PFSK-1 (cell line): ENCODE measurements around the gene SHROOM1.
A peak's percentile ranks its signal among the peaks of the same experiment; 100 is the strongest.

Experiments
- FOXP2 ChIP-seq: optimal IDR thresholded peaks from 2 replicates; pipeline ENCODE3; 2011; ENCODE audit warnings: borderline replicate concordance, control low read depth, inconsistent platforms; ENCODE audit not compliant: insufficient read depth; ENCODE audit errors: extremely low read length, extremely low read depth
- POLR2AphosphoS5 ChIP-seq: IDR thresholded peaks from 2 replicates; pipeline ENCODE4 v1.6.1; 2012; ENCODE audit warnings: low read depth, mild to moderate bottlenecking, control low read depth, low read length, moderate library complexity
- REST ChIP-seq, 2 experiments: IDR thresholded peaks; 2 replicates each; pipeline versions ENCODE4 v1.6.1 to v1.8.0; 2011 to 2012; ENCODE audit warnings: low read depth in 2 of 2, low read length in 2 of 2, control low read depth in 1 of 2, inconsistent platforms in 1 of 2, mild to moderate bottlenecking in 1 of 2, moderate library complexity in 1 of 2; ENCODE audit not compliant: insufficient read depth in 1 of 2
- SIN3A ChIP-seq: IDR thresholded peaks from 2 replicates; pipeline ENCODE4 v1.6.1; 2012; ENCODE audit warnings: mild to moderate bottlenecking, low read length, moderate library complexity, borderline replicate concordance; ENCODE audit not compliant: insufficient read depth
- TAF1 ChIP-seq: IDR thresholded peaks from 2 replicates; pipeline ENCODE4 v1.6.1; 2012; ENCODE audit warnings: low read length, control low read depth, borderline replicate concordance; ENCODE audit not compliant: insufficient read depth

Gene SHROOM1

DNA sequence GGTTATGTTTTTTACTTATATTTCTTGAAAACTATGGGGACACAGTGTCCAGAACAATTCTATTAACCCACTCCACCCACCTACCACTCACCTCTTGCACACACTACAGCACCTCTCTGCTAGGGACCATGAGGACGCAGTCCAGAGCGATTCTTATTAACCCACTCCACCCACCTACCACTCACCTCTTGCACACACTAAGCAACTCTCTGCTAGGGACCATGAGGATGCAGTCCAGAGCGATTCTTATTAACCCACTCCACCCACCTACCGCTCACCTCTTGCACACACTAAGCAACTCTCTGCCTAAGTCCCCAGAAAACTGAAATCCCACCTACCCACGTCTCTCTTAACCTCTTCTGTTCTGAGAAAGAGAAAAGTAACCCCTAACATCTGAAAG is 2.2 kb upstream of the SHROOM1 start:
- no peak for TF ChIP-seq REST (IDR thresholded peaks at IDR 0.05; ENCODE audit: insufficient read depth in 1 of 2, low read depth in 2 of 2, low read length in 2 of 2)
- no peak for TF ChIP-seq SIN3A
- no peak for TF ChIP-seq POLR2AphosphoS5

GRCh38 chr5:132831095-132831860 is 831 bp upstream of the SHROOM1 start:
- TF ChIP-seq TAF1: no peak

- TF ChIP-seq FOXP2 (peak; percentile 35), SIN3A (no peak), POLR2AphosphoS5 (no peak), TAF1 (no peak), REST (IDR thresholded peaks at IDR 0.05; ENCODE audit: insufficient read depth in 1 of 2, low read depth in 2 of 2, low read length in 2 of 2) (0 out of 4 replicates have a peak, but pooled peaks of 1 of the 2 experiments have one; percentile 10)
Measured at GRCh38 chr5:132829742-132830435, 558 bp downstream of the SHROOM1 start.

DNA sequence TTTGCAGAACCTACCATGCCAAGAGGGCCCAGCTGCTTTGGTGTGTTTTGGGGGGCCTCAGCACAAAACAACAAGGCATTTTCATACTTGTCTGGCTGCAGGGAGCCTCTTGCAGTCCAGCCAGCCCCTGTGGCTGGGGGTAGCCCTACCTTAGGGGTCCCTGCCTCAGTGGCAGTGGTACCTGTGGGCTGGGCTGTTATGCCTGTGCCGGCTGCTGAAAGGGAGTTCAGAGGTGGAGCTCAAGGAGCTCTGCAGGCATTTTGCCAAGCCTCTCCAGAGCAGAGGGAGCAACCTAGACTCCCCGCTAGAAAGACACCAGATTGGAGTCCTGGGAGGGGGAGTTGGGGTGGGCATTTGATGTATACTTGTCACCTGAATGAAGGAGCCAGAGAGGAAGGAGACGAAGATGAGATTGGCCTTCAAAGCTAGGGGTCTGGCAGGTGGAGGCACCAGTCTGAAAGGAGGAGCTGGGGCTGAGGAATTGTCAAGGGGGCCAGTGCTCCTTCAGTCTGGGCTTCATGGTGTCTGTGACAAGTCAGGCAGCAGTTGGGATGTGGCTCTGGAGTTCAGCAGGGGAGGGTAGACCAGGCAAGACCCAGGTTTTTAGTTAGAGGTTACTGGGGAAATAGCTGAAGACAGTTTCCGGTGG is 1.5 kb downstream of the SHROOM1 start:
- TF ChIP-seq FOXP2 (no peak), TAF1 (no peak), POLR2AphosphoS5 (no peak), REST (IDR thresholded peaks at IDR 0.05; ENCODE audit: insufficient read depth in 1 of 2, low read depth in 2 of 2, low read length in 2 of 2) (no peak), SIN3A (no peak)

DNA sequence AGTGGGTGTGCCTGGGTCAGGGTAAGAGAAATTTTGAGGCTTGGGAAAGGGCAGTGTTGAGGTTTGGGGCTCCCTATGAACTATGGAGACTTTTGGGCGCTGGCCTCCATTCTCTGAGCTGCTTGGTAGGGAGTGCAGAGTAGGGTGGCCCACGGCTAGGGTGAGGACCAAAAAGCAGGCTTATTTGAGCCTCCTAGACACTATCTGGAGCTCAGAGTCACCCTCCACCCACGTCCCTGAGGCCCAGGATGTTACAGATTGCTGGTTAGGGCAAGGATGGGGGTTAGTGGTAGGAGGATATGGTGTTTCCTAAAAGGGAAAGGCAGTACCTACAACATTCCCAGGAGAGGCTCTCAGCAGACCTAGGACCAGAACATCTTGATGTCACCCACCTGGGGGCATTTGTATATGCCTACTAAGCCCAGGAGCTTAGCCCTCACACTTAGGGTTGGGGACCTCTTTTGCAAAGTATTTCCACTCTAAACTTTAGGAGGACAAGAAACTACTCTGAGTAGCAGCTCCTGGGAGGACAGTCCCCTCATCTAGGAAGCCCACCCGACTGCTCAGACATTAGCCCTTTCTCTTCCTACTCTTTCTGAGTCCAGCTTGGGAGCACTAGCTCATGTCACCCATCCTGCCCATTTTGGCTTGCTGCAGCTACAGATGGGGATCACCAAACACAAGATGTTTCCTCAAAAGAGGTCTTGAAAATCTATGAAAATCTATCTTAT is 2.3 kb downstream of the SHROOM1 start:
- TF ChIP-seq POLR2AphosphoS5 (no peak), TAF1 (no peak), SIN3A (no peak), FOXP2 (no peak), REST (IDR thresholded peaks at IDR 0.05; ENCODE audit: insufficient read depth in 1 of 2, low read depth in 2 of 2, low read length in 2 of 2) (no peak)
